ENCODE data around the gene ADGRA3. TPM values are rescaled to one million over a fixed set of nuclear protein-coding genes. Genes with fewer than 3 reads are reported as not detected.

ADGRA3 gene
- total and polyA plus RNA-seq, 11 donors, result 9.6 to 43.9 (median 21.5) TPM

- TF ChIP-seq POLR2A (IDR thresholded peaks at IDR 0.05) (no peak), CTCF (IDR thresholded peaks at IDR 0.05) (peak; percentile 33 to 71 (median 59))
- Histone ChIP-seq H3K27me3 (no peaks in the 10 kb centered on the region), H3K36me3 (peaks cover 0 to 14% (median 0%) of the 10 kb centered on the region in 9 donors), H3K9me3 (no peaks in the 10 kb centered on the region), H3K4me3 (no peak overlapping the region), H3K4me1 (peaks cover 0 to 4% (median 0%) of the 10 kb centered on the region in 12 donors), H3K27ac (no peak overlapping the region)
- WGBS, 4 donors, result 79 to 97% (median 85%) methylated on average over 1 of the region's 1 CpG
- DNase-seq (no peak), ATAC-seq (no peak)
- intact Hi-C loops (cut with DNase I), result loop anchor here (1.0 to 5.0 kb wide), 7 partner anchors 196 to 282 kb away; partner anchors contain the start of gene GBA3 (in 2 of the 10)
These were observed 105.1 kb downstream of the ADGRA3 start for GRCh38 chr4:22410645-22411247.

- DNase-seq (no peak), ATAC-seq (no peak)
- H3K27ac ChIP-seq, result no peak overlapping the region
- no peak for TF ChIP-seq CTCF (IDR thresholded peaks at IDR 0.05)
- no peak for TF ChIP-seq POLR2A (IDR thresholded peaks at IDR 0.05)
- H3K4me3 ChIP-seq, result no peak overlapping the region
- H3K4me1 ChIP-seq, result peaks cover 0 to 4% (median 0%) of the 10 kb centered on the region in 12 donors
- no peaks in the 10 kb centered on the region for H3K9me3 ChIP-seq
- intact Hi-C loops (cut with DNase I), result loop anchor here in 2 of 10 donors (2.0 to 5.0 kb wide), 2 partner anchors 200 to 284 kb away; partner anchors contain the start of gene GBA3 (in 1 of the 2)
- 57 to 80% (median 77%) methylated on average over 1 of the region's 1 CpG for WGBS, 4 donors
- H3K36me3 ChIP-seq, result peaks cover 0 to 14% (median 0%) of the 10 kb centered on the region in 9 donors
- H3K27me3 ChIP-seq, result no peaks in the 10 kb centered on the region
These were observed 107.4 kb downstream of the ADGRA3 start for GRCh38 chr4:22408474-22408873.

GRCh38 chr4:22407361-22407760 is 108.5 kb downstream of the ADGRA3 start:
- Histone ChIP-seq H3K36me3 (peaks cover 0 to 16% (median 0%) of the 10 kb centered on the region in 9 donors), H3K4me3 (no peak overlapping the region), H3K27ac (no peak overlapping the region), H3K4me1 (peaks cover 0 to 4% (median 0%) of the 10 kb centered on the region in 12 donors), H3K9me3 (no peaks in the 10 kb centered on the region), H3K27me3 (no peaks in the 10 kb centered on the region)
- DNase-seq (no peak), ATAC-seq (no peak)
- intact Hi-C loops (cut with DNase I), result loop anchor here in 1 of 10 donors (5.0 kb wide), 1 partner anchor 285 kb away; the partner anchor contains the start of gene GBA3
- TF ChIP-seq POLR2A (IDR thresholded peaks at IDR 0.05) (no peak), CTCF (IDR thresholded peaks at IDR 0.05) (no peak)

- no peak for ATAC-seq
- Histone ChIP-seq H3K4me3 (no peak overlapping the region), H3K27me3 (no peaks in the 10 kb centered on the region), H3K4me1 (no peaks in the 10 kb centered on the region), H3K27ac (no peak overlapping the region), H3K36me3 (peaks cover 0 to 40% (median 13%) of the 10 kb centered on the region in 9 donors), H3K9me3 (no peaks in the 10 kb centered on the region)
- no peak for DNase-seq
- 86 to 89% (median 88%) methylated on average over 4 of the region's 4 CpGs for WGBS, 4 donors
- intact Hi-C loops (cut with DNase I), result no loop called here
- TF ChIP-seq CTCF (IDR thresholded peaks at IDR 0.05) (no peak), POLR2A (IDR thresholded peaks at IDR 0.05) (no peak)
These were observed 117.2 kb downstream of the ADGRA3 start for GRCh38 chr4:22398671-22399070.

Measured in heart left ventricle (tissue), 16 donors.